C4-2B (cell line): Measurements from ENCODE around the gene CHST9.

Source experiments
- CTCF ChIP-seq: fragments of 450-650 bp; conservative IDR thresholded peaks from 2 replicates; pipeline ENCODE4 v1.5.1; 2017; ENCODE audit warnings: mild to moderate bottlenecking
- ZFX ChIP-seq: fragments of 450-650 bp; IDR thresholded peaks from 2 replicates; pipeline ENCODE4 v1.6.1; 2017

GRCh38 chr18:27005589-27005988 is 179.5 kb downstream of the CHST9 start:
- peak; percentile 61 for TF ChIP-seq CTCF
- no peak for TF ChIP-seq ZFX
